K562 (cell line): ENCODE measurements around the gene CCDC136. TPM values are rescaled to one million over a fixed set of nuclear protein-coding genes. Genes with fewer than 3 reads are reported as not detected.

ENCODE experiments used
- ATAC-seq: fragments of 200-7000 bp; cut with Tn5 transposase; 3 replicates; pipeline ENCODE4 v1.9.1; 2020; ENCODE audit warnings: moderate library complexity
- BruUV-seq: library from RNA; stranded (reverse); fragments of 400-500 nt; replicated peaks from 2 replicates; lab custom pipeline; 2021; lab: Mats Ljungman, UMichigan
- CTCF ChIA-PET: fragments of 300-600 bp; formaldehyde crosslinking; extraction: SDS; loops from one replicate; lab custom pipeline; 2021; ENCODE audit warnings: low intra/inter-chr PET ratio; lab: Yijun Ruan, JAX
- POLR2A ChIA-PET: fragments of 300-600, 350-650 bp; sonication (Branson Sonifier 250); formaldehyde crosslinking; extraction: SDS; loops from one replicate; lab custom pipeline; 2021; ENCODE audit warnings: antibody characterized with exemption, inconsistent platforms; lab: Yijun Ruan, JAX
- DNase-seq, 4 experiments: peaks; one replicate each; pipeline versions ENCODE4 v3.0.0 to v3.0.0-alpha.2; 2011 to 2018; ENCODE audit warnings: low spot score in 3 of 4, mixed read lengths in 3 of 4; ENCODE audit errors: extremely low read depth in 1 of 4
- FAIRE-seq: peaks from 2 replicates; lab custom pipeline; 2011; peaks lifted over from hg19 to GRCh38; lab: Jason Lieb, UNC
- H2AFZ ChIP-seq: 2 replicates; pipeline ENCODE4 v1.6.0; 2011; ENCODE audit warnings: low read depth, low read length, control low read depth, inconsistent platforms
- H3K27ac ChIP-seq: fragments of 200-600 bp; 3 replicates; pipeline ENCODE4 v1.8.0; 2011; ENCODE audit warnings: low read depth, mild to moderate bottlenecking, control low read depth, inconsistent platforms, low read length, moderate library complexity, mixed read lengths; ENCODE audit errors: extremely low read depth
- H3K27me3 ChIP-seq, 2 experiments: fragments of 300-600 bp in 1 of 2; 2 replicates in 1 of 2; 3 replicates in 1 of 2; pipeline versions ENCODE4 v1.6.0 to v1.8.0; 2011; ENCODE audit warnings: inconsistent platforms in 2 of 2, low read length in 2 of 2, mild to moderate bottlenecking in 1 of 2, mixed read lengths in 1 of 2, moderate library complexity in 1 of 2; ENCODE audit not compliant: control insufficient read depth in 2 of 2, insufficient read depth in 2 of 2
- H3K36me3 ChIP-seq: fragments of 300-600 bp; 3 replicates; pipeline ENCODE4 v1.8.0; 2011; ENCODE audit warnings: mild to moderate bottlenecking, low read length, inconsistent platforms; ENCODE audit not compliant: control insufficient read depth, insufficient read depth
- H3K4me1 ChIP-seq, 2 experiments: fragments of 200-600 bp in 1 of 2; replicated peaks in 1 of 2; 2 replicates in 1 of 2; 3 replicates in 1 of 2; pipeline versions ENCODE4 v1.5.1 to v1.8.0; 2011; ENCODE audit warnings: inconsistent platforms in 2 of 2, low read length in 2 of 2, mild to moderate bottlenecking in 1 of 2, mixed read lengths in 1 of 2, moderate library complexity in 1 of 2; ENCODE audit not compliant: control insufficient read depth in 2 of 2, insufficient read depth in 2 of 2
- H3K4me2 ChIP-seq: 2 replicates; pipeline ENCODE4 v1.6.1; 2011; ENCODE audit warnings: low read length, control low read depth, inconsistent platforms, mixed read lengths; ENCODE audit not compliant: insufficient read depth
- H3K4me3 ChIP-seq: fragments of 200-600 bp; sonication (generic), shearing (Covaris generic); 2 replicates; pipeline ENCODE4 v1.5.1; 2016; ENCODE audit warnings: control low read depth, inconsistent platforms
- H3K79me2 ChIP-seq: fragments of 200-600 bp; 3 replicates; pipeline ENCODE4 v1.8.0; 2011; ENCODE audit warnings: low read length, inconsistent platforms; ENCODE audit not compliant: control insufficient read depth, insufficient read depth
- H3K9ac ChIP-seq, 2 experiments: 2 replicates each; pipeline versions ENCODE4 v1.6.0 to v1.6.1; 2011; ENCODE audit warnings: low read depth in 2 of 2, low read length in 2 of 2, control low read depth in 1 of 2, inconsistent platforms in 1 of 2, mild to moderate bottlenecking in 1 of 2, mixed read lengths in 1 of 2; ENCODE audit not compliant: insufficient read depth in 1 of 2
- H3K9me1 ChIP-seq: one replicate; pipeline ENCODE4 v1.6.0; 2011; ENCODE audit warnings: inconsistent platforms, mild to moderate bottlenecking, low read length, moderate library complexity; ENCODE audit not compliant: control insufficient read depth, insufficient read depth
- H3K9me3 ChIP-seq: replicated peaks from 2 replicates; pipeline ENCODE4 v1.5.1; 2011; ENCODE audit warnings: low read depth, low read length, inconsistent platforms; ENCODE audit not compliant: control insufficient read depth, insufficient read depth
- H4K20me1 ChIP-seq: replicated peaks from 2 replicates; pipeline ENCODE4 v1.6.1; 2011; ENCODE audit warnings: low read length, inconsistent platforms, mixed read lengths; ENCODE audit not compliant: control insufficient read depth, insufficient read depth
- CBFB ChIP-seq: sonication (generic); formaldehyde crosslinking; IDR thresholded peaks from 2 replicates; pipeline ENCODE4 v1.4.0; 2020; ENCODE audit warnings: mild to moderate bottlenecking, missing genetic modification reagents
- CEBPG ChIP-seq, 3 experiments: fragments of 200-800 bp in 1 of 3; sonication (Bioruptor generic) in 1 of 3; sonication (generic) in 1 of 3; formaldehyde crosslinking in 1 of 3; IDR thresholded peaks in 2 of 3; conservative IDR thresholded peaks in 1 of 3; 2 replicates each; pipeline versions ENCODE4 v1.6.1 to v1.8.0; 2016 to 2022; ENCODE audit warnings: missing compliant biosample characterization in 2 of 3, missing genetic modification characterization in 2 of 3, mild to moderate bottlenecking in 1 of 3, missing genetic modification reagents in 1 of 3
- CTBP1 ChIP-seq: fragments of 450-650 bp; IDR thresholded peaks from 2 replicates; pipeline ENCODE4 v1.6.1; 2016; ENCODE audit warnings: borderline replicate concordance
- FOSL1 ChIP-seq: fragments of 200-800 bp; sonication (Bioruptor generic); conservative IDR thresholded peaks from 2 replicates; pipeline ENCODE4 v1.6.1; 2016; ENCODE audit warnings: missing genetic modification characterization, missing compliant biosample characterization
- MTA3 ChIP-seq: fragments of 450-650 bp; formaldehyde crosslinking; IDR thresholded peaks from 2 replicates; pipeline ENCODE4 v1.6.1; 2017; ENCODE audit warnings: mild to moderate bottlenecking, borderline replicate concordance
- NFYB ChIP-seq: IDR thresholded peaks from 2 replicates; pipeline ENCODE4 v1.6.1; 2011; ENCODE audit warnings: mild to moderate bottlenecking, moderate library complexity; ENCODE audit not compliant: insufficient read length; ENCODE audit errors: extremely low read depth
- NONO ChIP-seq, 2 experiments: fragments of 200-400 bp in 1 of 2; fragments of 450-650 bp in 1 of 2; formaldehyde crosslinking in 1 of 2; IDR thresholded peaks; 2 replicates each; pipeline ENCODE4 v1.6.1; 2017; ENCODE audit warnings: low read depth in 2 of 2, mild to moderate bottlenecking in 2 of 2, moderate library complexity in 2 of 2, low read length in 1 of 2
- PCBP2 ChIP-seq: fragments of 200-400 bp; formaldehyde crosslinking; IDR thresholded peaks from 2 replicates; pipeline ENCODE4 v1.6.1; 2018; ENCODE audit warnings: low read length, low read depth, mild to moderate bottlenecking, moderate library complexity; ENCODE audit not compliant: poor library complexity, severe bottlenecking
- RBBP5 ChIP-seq: fragments of 200-600 bp; sonication (generic); IDR thresholded peaks from 2 replicates; pipeline ENCODE4 v1.6.1; 2012; ENCODE audit warnings: borderline replicate concordance, mild to moderate bottlenecking, low read length, control low read depth, inconsistent platforms; ENCODE audit not compliant: insufficient read depth, poor library complexity, severe bottlenecking
- ZNF146 ChIP-seq: IDR thresholded peaks from one replicate; pipeline ENCODE4 v1.6.1; 2018; ENCODE audit warnings: missing compliant biosample characterization; ENCODE audit not compliant: unreplicated experiment
- ZSCAN29 ChIP-seq: fragments of 450-650 bp; IDR thresholded peaks from 2 replicates; pipeline ENCODE4 v1.6.1; 2017
- WGBS: fragments of 100-300 bp; shearing (Covaris generic); methylation state at CpG from one replicate; pipeline ENCODE4 v1.1.6; 2016; ENCODE audit warnings: low coverage, mixed read lengths; ENCODE audit not compliant: insufficient coverage; ENCODE audit errors: missing lambda C conversion rate; 5-methylcytosine and 5-hydroxymethylcytosine counted together
- in situ Hi-C: fragments of 300-500 bp; cut with MboI; formaldehyde crosslinking; loops from 4 replicates; pipeline ENCODE4 v1.15.0; 2018; ENCODE audit warnings: inconsistent platforms, mixed read lengths
- intact Hi-C: fragments of 100-400 bp; cut with micrococcal nuclease; formaldehyde crosslinking; loops from 2 replicates; pipeline ENCODE4 v1.14.2; 2022
- polyA plus RNA-seq, 8 experiments: library from polyadenylated mRNA; depleted of rRNA in 4 of 8; stranded (reverse) in 5 of 8; unstranded in 3 of 8; fragments of >200 nt; fragmentation: Nextera tagmentation in 2 of 8; fragmentation: Illumina TruSeq in 1 of 8; extraction: Ambion mirVana in 2 of 8; extraction: Trizol in 1 of 8; gene quantifications; 2 replicates each; pipeline versions ENCODE4 v1.2.1 to v1.2.3, GENCODE V29; 2011 to 2014; ENCODE audit warnings: inconsistent platforms in 1 of 8, missing spikeins in 1 of 8
- total RNA-seq, 7 experiments: library from RNA; depleted of rRNA in 6 of 7; stranded (reverse); fragments of >200 nt in 6 of 7; fragmentation: Illumina TruSeq in 2 of 7; extraction: Trizol in 2 of 7; gene quantifications; 2 replicates each; pipeline versions ENCODE4 v1.2.1 to v1.2.3, GENCODE V29; 2011 to 2021; ENCODE audit warnings: low replicate concordance in 1 of 7
- TF ChIP-seq, protein P1 (sequence below): IDR thresholded peaks from 2 replicates; pipeline ENCODE4 v1.6.1; 2011; ENCODE audit not compliant: insufficient read length; ENCODE audit errors: extremely low read depth
- TF ChIP-seq, protein P2 (sequence below): fragments of 450-650 bp; IDR thresholded peaks from 2 replicates; pipeline ENCODE4 v1.6.1; 2016; ENCODE audit warnings: mild to moderate bottlenecking
- TF ChIP-seq, protein P3 (sequence below): sonication (generic); formaldehyde crosslinking; IDR thresholded peaks from 2 replicates; pipeline ENCODE4 v1.8.0; 2023; ENCODE audit warnings: mild to moderate bottlenecking, missing genetic modification reagents
- TF ChIP-seq, protein P4 (sequence below): fragments of 250-450 bp; sonication (Bioruptor Pico); IDR thresholded peaks from 2 replicates; pipeline ENCODE4 v1.8.0; 2022; ENCODE audit warnings: inconsistent platforms, mild to moderate bottlenecking, moderate library complexity, borderline replicate concordance

Gene CCDC136
- total and polyA plus RNA-seq, 9 of the 15 experiments (the other 6 are each of a cell fraction or from before 2014, with no cell fraction given) = 2.4 to 40.8 (median 26.5) TPM

DNA sequence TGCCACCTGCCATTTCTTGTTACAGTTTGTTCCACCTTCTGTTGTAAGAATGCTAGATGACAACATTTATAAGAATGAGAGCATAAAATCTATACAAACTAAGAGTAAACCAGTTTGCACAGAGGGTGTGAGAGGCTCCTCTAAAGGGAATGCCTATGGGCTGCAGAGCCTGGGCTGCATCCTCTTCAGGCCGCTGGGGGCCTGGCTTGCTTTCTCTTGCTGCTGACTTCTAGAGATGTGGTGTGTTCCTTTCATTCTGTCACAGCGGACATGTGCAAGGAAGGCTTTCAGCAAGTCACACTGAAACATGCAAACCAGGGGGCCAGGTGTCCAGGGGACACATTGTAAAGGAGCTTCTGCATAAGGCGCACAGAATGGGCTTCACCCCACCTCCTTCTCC, 63.8 kb downstream of the CCDC136 start:
- in situ Hi-C loops = loop anchor here (5.0 kb wide), 1 partner anchor 57 kb away; the partner anchor contains the start of gene KCP
- WGBS = 67% methylated on average over 3 of the region's 3 CpGs
- POLR2A ChIA-PET = interaction anchor here (0.6 to 0.7 kb wide), 2 partner anchors 11 to 72 kb away, joined by 3 read pairs; no protein-coding TSS in a partner anchor
- no TSS peak for BruUV-seq
- Histone ChIP-seq H3K4me2 (no peak overlapping the region), H3K4me1 (peaks cover 20 to 58% of the 10 kb centered on the region in 2 experiments), H3K27ac (no peak overlapping the region), H3K79me2 (no peaks in the 10 kb centered on the region), H3K36me3 (peaks cover 84% of the 10 kb centered on the region), H3K9me1 (no peaks in the 10 kb centered on the region), H3K4me3 (no peak overlapping the region), H3K9ac (peak overlapping the region in 1 of 2 experiments; percentile 0; a peak in 2 of 4 replicates), H3K27me3 (no peaks in the 10 kb centered on the region), H4K20me1 (peaks cover 3% of the 10 kb centered on the region; the same call in 1 of the 2 replicates), H3K9me3 (no peaks in the 10 kb centered on the region), H2AFZ (no peak overlapping the region)
- ATAC-seq (no peak), DNase-seq (no peak), FAIRE-seq (no peak)
- intact Hi-C loops = no loop called here
- CTCF ChIA-PET = no interaction called here
- TF ChIP-seq CTBP1 (no peak), MTA3 (no peak), CBFB (CRISPR knock-in tag) (no peak), ZSCAN29 (no peak), FOSL1 (tag) (no peak), NFYB (no peak), RBBP5 (no peak), ZNF146 (CRISPR knock-in tag) (no peak), PCBP2 (no peak), CEBPG (CRISPR knock-in tag; IDR thresholded peaks at IDR 0.05) (no peak), CEBPG (tag; conservative IDR thresholded peaks at IDR 0.05 in 1 of 2, IDR thresholded peaks at IDR 0.05 in 1 of 2) (no peak), NONO (IDR thresholded peaks at IDR 0.05; ENCODE audit: low read depth in 2 of 2, low read length in 1 of 2) (no peak)
- TF ChIP-seq, protein P1, sequence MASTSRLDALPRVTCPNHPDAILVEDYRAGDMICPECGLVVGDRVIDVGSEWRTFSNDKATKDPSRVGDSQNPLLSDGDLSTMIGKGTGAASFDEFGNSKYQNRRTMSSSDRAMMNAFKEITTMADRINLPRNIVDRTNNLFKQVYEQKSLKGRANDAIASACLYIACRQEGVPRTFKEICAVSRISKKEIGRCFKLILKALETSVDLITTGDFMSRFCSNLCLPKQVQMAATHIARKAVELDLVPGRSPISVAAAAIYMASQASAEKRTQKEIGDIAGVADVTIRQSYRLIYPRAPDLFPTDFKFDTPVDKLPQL = no peak
- TF ChIP-seq, protein P2, sequence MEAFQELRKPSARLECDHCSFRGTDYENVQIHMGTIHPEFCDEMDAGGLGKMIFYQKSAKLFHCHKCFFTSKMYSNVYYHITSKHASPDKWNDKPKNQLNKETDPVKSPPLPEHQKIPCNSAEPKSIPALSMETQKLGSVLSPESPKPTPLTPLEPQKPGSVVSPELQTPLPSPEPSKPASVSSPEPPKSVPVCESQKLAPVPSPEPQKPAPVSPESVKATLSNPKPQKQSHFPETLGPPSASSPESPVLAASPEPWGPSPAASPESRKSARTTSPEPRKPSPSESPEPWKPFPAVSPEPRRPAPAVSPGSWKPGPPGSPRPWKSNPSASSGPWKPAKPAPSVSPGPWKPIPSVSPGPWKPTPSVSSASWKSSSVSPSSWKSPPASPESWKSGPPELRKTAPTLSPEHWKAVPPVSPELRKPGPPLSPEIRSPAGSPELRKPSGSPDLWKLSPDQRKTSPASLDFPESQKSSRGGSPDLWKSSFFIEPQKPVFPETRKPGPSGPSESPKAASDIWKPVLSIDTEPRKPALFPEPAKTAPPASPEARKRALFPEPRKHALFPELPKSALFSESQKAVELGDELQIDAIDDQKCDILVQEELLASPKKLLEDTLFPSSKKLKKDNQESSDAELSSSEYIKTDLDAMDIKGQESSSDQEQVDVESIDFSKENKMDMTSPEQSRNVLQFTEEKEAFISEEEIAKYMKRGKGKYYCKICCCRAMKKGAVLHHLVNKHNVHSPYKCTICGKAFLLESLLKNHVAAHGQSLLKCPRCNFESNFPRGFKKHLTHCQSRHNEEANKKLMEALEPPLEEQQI = no peak
- TF ChIP-seq, protein P3, sequence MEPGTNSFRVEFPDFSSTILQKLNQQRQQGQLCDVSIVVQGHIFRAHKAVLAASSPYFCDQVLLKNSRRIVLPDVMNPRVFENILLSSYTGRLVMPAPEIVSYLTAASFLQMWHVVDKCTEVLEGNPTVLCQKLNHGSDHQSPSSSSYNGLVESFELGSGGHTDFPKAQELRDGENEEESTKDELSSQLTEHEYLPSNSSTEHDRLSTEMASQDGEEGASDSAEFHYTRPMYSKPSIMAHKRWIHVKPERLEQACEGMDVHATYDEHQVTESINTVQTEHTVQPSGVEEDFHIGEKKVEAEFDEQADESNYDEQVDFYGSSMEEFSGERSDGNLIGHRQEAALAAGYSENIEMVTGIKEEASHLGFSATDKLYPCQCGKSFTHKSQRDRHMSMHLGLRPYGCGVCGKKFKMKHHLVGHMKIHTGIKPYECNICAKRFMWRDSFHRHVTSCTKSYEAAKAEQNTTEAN (CRISPR knock-in tag) = no peak
- TF ChIP-seq, protein P4, sequence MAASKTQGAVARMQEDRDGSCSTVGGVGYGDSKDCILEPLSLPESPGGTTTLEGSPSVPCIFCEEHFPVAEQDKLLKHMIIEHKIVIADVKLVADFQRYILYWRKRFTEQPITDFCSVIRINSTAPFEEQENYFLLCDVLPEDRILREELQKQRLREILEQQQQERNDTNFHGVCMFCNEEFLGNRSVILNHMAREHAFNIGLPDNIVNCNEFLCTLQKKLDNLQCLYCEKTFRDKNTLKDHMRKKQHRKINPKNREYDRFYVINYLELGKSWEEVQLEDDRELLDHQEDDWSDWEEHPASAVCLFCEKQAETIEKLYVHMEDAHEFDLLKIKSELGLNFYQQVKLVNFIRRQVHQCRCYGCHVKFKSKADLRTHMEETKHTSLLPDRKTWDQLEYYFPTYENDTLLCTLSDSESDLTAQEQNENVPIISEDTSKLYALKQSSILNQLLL (CRISPR knock-in tag) = no peak
